GM10248 (cell line): ENCODE measurements around the gene ZNF771.

Source experiments
- CTCF ChIA-PET: fragments of 300-600 bp; sonication (Branson Sonifier 250); formaldehyde crosslinking; extraction: SDS; loops from one replicate; lab custom pipeline; 2021; ENCODE audit warnings: antibody characterized with exemption; lab: Yijun Ruan, JAX
- POLR2A ChIA-PET: fragments of 350-650 bp; sonication (Branson Sonifier 250); formaldehyde crosslinking; extraction: SDS; loops from one replicate; lab custom pipeline; 2020; ENCODE audit warnings: antibody characterized with exemption; lab: Yijun Ruan, JAX
- DNase-seq: peaks from one replicate; pipeline ENCODE4 v3.0.0; 2012; ENCODE audit errors: extremely low spot score
- TF ChIP-seq, protein P1 (sequence below): IDR thresholded peaks from 2 replicates; pipeline ENCODE4 v1.5.1; 2012; ENCODE audit warnings: mild to moderate bottlenecking, low read depth; ENCODE audit errors: extremely low read depth, missing control alignments, control extremely low read depth

Gene ZNF771

DNA sequence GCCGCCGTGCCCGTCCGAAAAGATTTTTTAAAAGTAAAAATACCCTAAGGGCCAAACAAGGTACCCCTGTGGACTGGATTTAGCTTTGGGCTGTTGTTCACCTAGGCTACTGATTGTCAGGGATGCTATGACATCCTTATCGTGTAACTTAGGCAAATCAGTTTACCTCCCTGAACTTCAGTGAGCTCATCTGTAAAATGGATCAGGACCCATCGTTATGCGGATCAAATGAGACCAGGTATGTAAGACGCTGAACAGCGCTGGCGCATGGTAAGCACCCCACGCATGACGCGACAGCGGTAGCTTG, 658 bp upstream of the ZNF771 start:
- ChIA-PET CTCF (interaction anchor here (0.8 to 6.3 kb wide), 14 partner anchors 8 to 237 kb away, joined by 3 to 58 read pairs (median 8); partner anchors contain the start of genes DCTPP1, TBC1D10B and ZNF48), POLR2A (interaction anchor here (1.0 kb wide), 1 partner anchor 9 kb away, joined by 3 read pairs; no protein-coding TSS in a partner anchor)
- TF ChIP-seq, protein P1, sequence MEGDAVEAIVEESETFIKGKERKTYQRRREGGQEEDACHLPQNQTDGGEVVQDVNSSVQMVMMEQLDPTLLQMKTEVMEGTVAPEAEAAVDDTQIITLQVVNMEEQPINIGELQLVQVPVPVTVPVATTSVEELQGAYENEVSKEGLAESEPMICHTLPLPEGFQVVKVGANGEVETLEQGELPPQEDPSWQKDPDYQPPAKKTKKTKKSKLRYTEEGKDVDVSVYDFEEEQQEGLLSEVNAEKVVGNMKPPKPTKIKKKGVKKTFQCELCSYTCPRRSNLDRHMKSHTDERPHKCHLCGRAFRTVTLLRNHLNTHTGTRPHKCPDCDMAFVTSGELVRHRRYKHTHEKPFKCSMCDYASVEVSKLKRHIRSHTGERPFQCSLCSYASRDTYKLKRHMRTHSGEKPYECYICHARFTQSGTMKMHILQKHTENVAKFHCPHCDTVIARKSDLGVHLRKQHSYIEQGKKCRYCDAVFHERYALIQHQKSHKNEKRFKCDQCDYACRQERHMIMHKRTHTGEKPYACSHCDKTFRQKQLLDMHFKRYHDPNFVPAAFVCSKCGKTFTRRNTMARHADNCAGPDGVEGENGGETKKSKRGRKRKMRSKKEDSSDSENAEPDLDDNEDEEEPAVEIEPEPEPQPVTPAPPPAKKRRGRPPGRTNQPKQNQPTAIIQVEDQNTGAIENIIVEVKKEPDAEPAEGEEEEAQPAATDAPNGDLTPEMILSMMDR, result no peak
- DNase-seq, result no peak

DNA sequence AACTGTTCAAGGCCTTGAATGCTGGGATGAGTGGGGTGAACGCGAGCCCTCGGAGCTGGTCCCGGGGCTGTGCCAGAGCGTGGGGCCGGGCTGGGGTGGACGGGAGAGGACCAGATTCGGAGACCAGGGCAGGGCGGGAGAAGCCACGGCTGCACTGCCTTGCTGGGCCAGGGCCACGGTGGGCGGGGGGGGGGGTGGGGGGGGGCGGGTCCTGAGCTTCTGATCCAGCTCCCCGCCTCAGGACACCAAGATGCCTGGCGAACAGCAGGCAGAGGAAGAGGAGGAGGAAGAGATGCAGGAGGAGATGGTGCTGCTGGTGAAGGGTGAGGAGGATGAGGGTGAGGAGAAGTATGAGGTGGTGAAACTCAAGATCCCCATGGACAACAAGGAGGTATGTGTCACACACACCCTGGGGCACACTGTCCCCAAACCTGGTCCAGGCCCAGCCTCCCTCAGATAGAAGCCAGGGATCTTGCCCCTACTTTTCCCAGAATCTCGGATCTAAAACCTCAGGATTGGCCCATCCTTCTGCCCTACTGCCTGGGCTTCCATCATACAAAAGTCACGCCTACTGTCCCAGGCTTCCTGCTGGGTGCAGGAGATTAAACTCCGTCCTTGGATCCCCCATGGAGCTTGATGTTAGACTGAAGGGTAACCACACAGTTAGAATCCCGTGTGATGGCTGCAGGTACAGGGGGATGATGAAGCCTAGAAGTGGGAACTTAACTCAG, 563 bp downstream of the ZNF771 start:
- no peak for DNase-seq
- ChIA-PET CTCF (interaction anchor here (0.8 to 6.3 kb wide), 17 partner anchors 9 to 315 kb away, joined by 3 to 58 read pairs (median 7); partner anchors contain the start of genes DCTPP1, TBC1D10B, ZNF48 and ZNF764), POLR2A (interaction anchor here (0.6 to 1.0 kb wide), 4 partner anchors 8 to 282 kb away, joined by 3 to 4 read pairs (median 4); no protein-coding TSS in a partner anchor)
- TF ChIP-seq, protein P1, result no peak

DNA sequence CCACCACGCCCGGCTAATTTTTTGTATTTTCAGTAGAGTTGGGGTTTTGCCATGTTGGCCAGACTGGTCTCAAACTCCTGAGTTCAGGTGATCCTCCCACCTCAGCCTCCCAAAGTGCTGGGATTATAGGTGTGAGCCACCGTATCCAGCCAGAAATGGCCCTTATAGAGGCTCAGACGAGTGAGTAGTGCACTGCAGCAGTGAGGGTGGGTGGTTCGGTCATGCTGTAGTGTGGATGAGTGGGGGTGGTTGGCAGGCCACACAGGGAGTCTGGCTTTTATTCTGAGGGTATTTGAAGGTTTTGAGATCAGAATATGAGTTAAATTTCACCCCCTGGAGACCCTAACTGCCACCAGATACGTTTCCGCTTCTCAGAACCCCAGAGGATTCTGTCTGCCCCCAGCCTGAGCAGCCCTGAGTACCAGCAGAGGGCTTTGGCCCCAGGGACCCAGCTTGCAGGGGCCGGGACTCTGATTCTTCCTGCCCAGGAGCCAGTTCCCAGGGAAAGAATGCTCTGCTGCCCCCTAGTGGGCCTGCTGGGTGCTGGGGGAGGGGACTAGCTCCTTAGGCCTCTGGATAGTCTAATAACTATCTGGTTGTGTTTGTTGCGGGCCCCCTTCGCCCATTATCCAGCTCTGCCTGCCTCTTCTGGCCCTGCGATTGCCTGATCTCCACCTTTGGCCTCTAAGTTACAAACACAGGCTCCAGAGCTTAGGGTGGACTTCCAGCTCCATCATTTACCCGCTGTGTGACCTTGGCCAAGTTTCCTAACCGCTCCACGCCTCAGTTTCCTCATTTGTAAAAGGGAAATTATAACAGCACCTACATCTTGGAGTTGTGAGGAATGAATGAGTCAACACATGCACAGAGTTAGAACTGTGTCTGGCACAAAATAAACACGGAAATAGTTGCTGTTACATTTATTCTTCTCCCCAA, 2.0 kb downstream of the ZNF771 start:
- ChIA-PET POLR2A (interaction anchor here (1.0 to 1.2 kb wide), 3 partner anchors 9 to 27 kb away, joined by 4 to 8 read pairs (median 4); partner anchors contain the start of gene SEPTIN1), CTCF (interaction anchor here (0.5 to 6.3 kb wide), 43 partner anchors 10 to 318 kb away, joined by 3 to 58 read pairs (median 5); partner anchors contain the start of genes CD2BP2, DCTPP1, SEPTIN1 and TBC1D10B)
- peak; percentile 88 for DNase-seq
- TF ChIP-seq, protein P1, result peak; percentile 96

DNA sequence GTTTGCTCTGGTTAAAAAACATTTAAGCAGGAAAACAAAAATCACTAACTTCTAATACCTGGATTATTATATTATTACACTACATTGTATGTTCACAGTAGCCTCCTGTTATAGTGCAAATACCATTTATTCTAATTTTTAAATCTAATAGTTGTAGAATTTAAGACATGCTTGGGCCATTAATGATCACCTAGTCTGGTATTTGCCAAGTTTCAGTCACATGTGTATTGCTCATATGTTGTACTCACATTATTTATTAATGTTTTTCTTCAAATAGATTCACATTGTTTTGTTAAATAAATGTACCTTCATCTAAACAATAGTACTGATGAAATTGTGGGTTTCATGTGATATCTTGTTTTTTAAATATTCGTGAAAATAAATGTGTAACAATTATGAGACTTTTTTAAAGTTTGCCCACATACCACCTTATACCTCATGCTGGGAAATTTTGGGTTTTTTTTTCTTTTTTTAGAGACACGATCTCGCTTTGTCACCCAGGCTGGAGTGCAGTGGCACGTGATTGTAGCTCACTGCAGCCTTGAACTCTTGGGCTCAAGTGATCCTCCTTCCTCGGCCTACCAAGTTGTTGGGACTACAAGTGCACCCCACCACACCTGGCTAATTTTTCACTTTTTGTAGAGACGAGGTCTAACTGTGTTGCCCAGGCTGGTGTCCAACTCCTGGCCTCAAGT, 5.9 kb downstream of the ZNF771 start:
- POLR2A ChIA-PET, result no interaction called here
- CTCF ChIA-PET, result interaction anchor here (1.2 to 2.4 kb wide), 3 partner anchors 11 to 17 kb away, joined by 3 to 9 read pairs (median 5); partner anchors contain the start of genes DCTPP1 and ZNF48
- DNase-seq, result no peak
- TF ChIP-seq, protein P1, result no peak

DNA sequence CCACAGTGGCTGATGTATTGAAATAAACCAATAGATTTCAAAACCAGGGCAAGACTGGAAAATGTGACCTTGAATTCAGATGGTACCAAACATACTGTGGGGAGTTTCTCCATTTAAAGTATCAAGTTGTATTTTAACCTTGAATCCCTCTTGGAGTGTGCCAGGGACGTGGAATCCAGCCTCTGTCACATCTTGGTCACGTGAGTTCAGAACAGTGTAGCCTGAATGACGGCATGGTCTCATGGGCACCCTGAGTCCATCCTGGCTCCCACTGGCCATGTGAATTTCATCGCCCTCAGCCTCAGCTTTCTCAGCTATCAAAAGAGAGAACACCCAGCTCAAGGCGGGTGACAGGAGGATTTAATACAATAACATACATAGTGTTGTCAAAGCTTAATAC, 6.8 kb downstream of the ZNF771 start:
- ChIA-PET POLR2A (no interaction called here), CTCF (interaction anchor here (1.2 to 2.8 kb wide), 3 partner anchors 16 to 201 kb away, joined by 3 to 10 read pairs (median 5); partner anchors contain the start of genes DCTPP1 and ZNF48)
- no peak for DNase-seq
- TF ChIP-seq, protein P1, result no peak
